GM23338 (cell line): ENCODE measurements around the gene NDUFB11. TPM values are rescaled to one million over a fixed set of nuclear protein-coding genes. Genes with fewer than 3 reads are reported as not detected.

ENCODE experiments used
- ATAC-seq: fragments of 200-7000 bp; cut with Tn5 transposase; 3 replicates; pipeline ENCODE4 v1.9.1; 2020
- DNase-seq: peaks from one replicate; pipeline ENCODE4 v3.0.0-alpha.2; 2015; ENCODE audit warnings: low spot score
- H2AFZ ChIP-seq: fragments of 200-600 bp; sonication (generic); 2 replicates; pipeline ENCODE4 v1.8.0; 2016; ENCODE audit warnings: antibody characterized with exemption, mild to moderate bottlenecking, moderate library complexity
- H3F3A ChIP-seq: fragments of 200-600 bp; sonication (generic); replicated peaks from 2 replicates; pipeline ENCODE4 v1.8.0; 2017; ENCODE audit warnings: antibody characterized with exemption, mixed run types, low read depth
- H3K27ac ChIP-seq: fragments of 200-600 bp; sonication (generic); 2 replicates; pipeline ENCODE4 v1.6.1; 2016; ENCODE audit warnings: low read depth
- H3K27me3 ChIP-seq: fragments of 200-600 bp; sonication (generic); 2 replicates; pipeline ENCODE4 v1.8.0; 2016; ENCODE audit warnings: mild to moderate bottlenecking, mixed run types, moderate library complexity; ENCODE audit not compliant: insufficient read depth
- H3K36me3 ChIP-seq: fragments of 200-600 bp; sonication (generic); 2 replicates; pipeline ENCODE4 v1.8.0; 2016; ENCODE audit warnings: mild to moderate bottlenecking; ENCODE audit not compliant: insufficient read depth
- H3K4me1 ChIP-seq: fragments of 200-600 bp; sonication (generic); 2 replicates; pipeline ENCODE4 v1.8.0; 2016; ENCODE audit warnings: mild to moderate bottlenecking, moderate library complexity; ENCODE audit not compliant: insufficient read depth
- H3K4me2 ChIP-seq: fragments of 200-600 bp; sonication (generic); 2 replicates; pipeline ENCODE4 v1.7.1; 2017; ENCODE audit warnings: mixed run types
- H3K4me3 ChIP-seq: fragments of 200-600 bp; sonication (generic); 2 replicates; pipeline ENCODE4 v1.6.1; 2016; ENCODE audit warnings: mixed run types
- H3K79me2 ChIP-seq: fragments of 200-600 bp; sonication (generic); replicated peaks from 2 replicates; pipeline ENCODE4 v1.8.0; 2017; ENCODE audit warnings: mild to moderate bottlenecking; ENCODE audit not compliant: insufficient read depth
- H3K9me2 ChIP-seq: fragments of 200-600 bp; sonication (generic); 2 replicates; pipeline ENCODE4 v1.8.0; 2017; ENCODE audit not compliant: insufficient read depth
- H4K20me1 ChIP-seq: fragments of 200-600 bp; sonication (generic); replicated peaks from 2 replicates; pipeline ENCODE4 v1.8.0; 2017; ENCODE audit warnings: mild to moderate bottlenecking; ENCODE audit not compliant: insufficient read depth
- H3K27ac Mint-ChIP-seq: 2 replicates; pipeline ENCODE4 v1.8.0; 2020; ENCODE audit warnings: inconsistent platforms, mild to moderate bottlenecking, moderate library complexity, mixed read lengths
- H3K27me3 Mint-ChIP-seq: 3 replicates; pipeline ENCODE4 v1.8.0; 2022; ENCODE audit warnings: low read depth, mild to moderate bottlenecking, moderate library complexity, mixed read lengths, inconsistent platforms; ENCODE audit not compliant: insufficient read depth, poor library complexity
- H3K36me3 Mint-ChIP-seq: 3 replicates; pipeline ENCODE4 v1.8.0; 2021; ENCODE audit warnings: low read depth, mild to moderate bottlenecking, inconsistent platforms, moderate library complexity, mixed read lengths
- H3K4me1 Mint-ChIP-seq: 3 replicates; pipeline ENCODE4 v1.8.0; 2020; ENCODE audit warnings: mild to moderate bottlenecking, inconsistent platforms, mixed read lengths
- H3K4me3 Mint-ChIP-seq: 3 replicates; pipeline ENCODE4 v1.8.0; 2021; ENCODE audit warnings: moderate library complexity, mild to moderate bottlenecking, inconsistent platforms, mixed read lengths
- H3K9me3 Mint-ChIP-seq: 3 replicates; pipeline ENCODE4 v1.8.0; 2020; ENCODE audit warnings: moderate library complexity, mild to moderate bottlenecking, inconsistent platforms, mixed read lengths
- CREB1 ChIP-seq: fragments of 250-450 bp; sonication (Bioruptor Pico); IDR thresholded peaks from 2 replicates; pipeline ENCODE4 v1.5.0; 2020; ENCODE audit warnings: low read depth, mild to moderate bottlenecking, moderate library complexity
- CTCF ChIP-seq, 2 experiments: fragments of 200-600 bp in 1 of 2; sonication (generic) in 1 of 2; conservative IDR thresholded peaks; 2 replicates each; pipeline versions ENCODE4 v1.5.1 to v1.6.1; 2016 to 2017; ENCODE audit warnings: antibody characterized with exemption in 2 of 2, low read depth in 2 of 2, mild to moderate bottlenecking in 2 of 2, moderate library complexity in 1 of 2
- EZH2 ChIP-seq: fragments of 200-600 bp; sonication (generic); IDR thresholded peaks from one replicate; pipeline ENCODE4 v1.8.0; 2017; ENCODE audit warnings: antibody characterized with exemption, mild to moderate bottlenecking, low read depth; ENCODE audit not compliant: unreplicated experiment
- EZH2phosphoT487 ChIP-seq: fragments of 200-600 bp; sonication (generic); IDR thresholded peaks from one replicate; pipeline ENCODE4 v1.8.1; 2018; ENCODE audit warnings: antibody characterized with exemption; ENCODE audit not compliant: unreplicated experiment
- JUNB ChIP-seq: IDR thresholded peaks from one replicate; pipeline ENCODE4 v1.6.1; 2016; ENCODE audit warnings: antibody characterized with exemption; ENCODE audit not compliant: unreplicated experiment
- NANOG ChIP-seq: IDR thresholded peaks from 2 replicates; pipeline ENCODE4 v1.6.1; 2016; ENCODE audit warnings: antibody characterized with exemption, borderline replicate concordance
- POLR2AphosphoS5 ChIP-seq: IDR thresholded peaks from 2 replicates; pipeline ENCODE4 v1.6.1; 2016; ENCODE audit warnings: antibody characterized with exemption, low read depth
- STAT1 ChIP-seq: IDR thresholded peaks from one replicate; pipeline ENCODE4 v1.6.1; 2016; ENCODE audit warnings: antibody characterized with exemption; ENCODE audit not compliant: unreplicated experiment
- ZNF114 ChIP-seq: fragments of 250-450 bp; sonication (Bioruptor Pico); IDR thresholded peaks from 2 replicates; pipeline ENCODE4 v1.5.0; 2020; ENCODE audit warnings: mild to moderate bottlenecking, moderate library complexity
- ZNF331 ChIP-seq: fragments of 250-450 bp; sonication (Bioruptor Pico); IDR thresholded peaks from 2 replicates; pipeline ENCODE4 v1.5.0; 2020; ENCODE audit warnings: low read depth, mild to moderate bottlenecking, moderate library complexity
- polyA plus RNA-seq: library from polyadenylated mRNA; unstranded; fragments of >200 nt; fragmentation: Nextera tagmentation; extraction: Ambion mirVana; gene quantifications from 2 replicates; pipeline ENCODE4 v1.2.1, GENCODE V29; 2016
- total RNA-seq: library from RNA; depleted of rRNA; stranded (reverse); fragments of >200 nt; shearing (Covaris generic); gene quantifications from 2 replicates; pipeline ENCODE4 v1.2.3, GENCODE V29; 2014
- TF ChIP-seq, protein P1 (sequence below): IDR thresholded peaks from one replicate; pipeline ENCODE4 v1.6.1; 2018; ENCODE audit warnings: antibody characterized with exemption; ENCODE audit not compliant: unreplicated experiment
- TF ChIP-seq, protein P2 (sequence below): IDR thresholded peaks from 2 replicates; pipeline ENCODE4 v1.6.1; 2016; ENCODE audit warnings: antibody characterized with exemption

NDUFB11 gene
- total and polyA plus RNA-seq, 2 experiments from 2014 or later: 103 to 238 TPM

GRCh38 chrX:47189906-47190305, 45.4 kb upstream of the NDUFB11 start:
- H3K36me3 Mint-ChIP-seq: peaks cover 27% of the 10 kb centered on the region
- Histone ChIP-seq H3K27ac (no peak overlapping the region), H2AFZ (no peak overlapping the region), H3K79me2 (peaks cover 17% of the 10 kb centered on the region), H3K4me3 (peak overlapping the region; percentile 82), H4K20me1 (peaks cover 8% of the 10 kb centered on the region; the same call in 1 of the 2 replicates), H3K4me2 (peak overlapping the region; percentile 72), H3K4me1 (peaks cover 12% of the 10 kb centered on the region), H3K27me3 (no peaks in the 10 kb centered on the region), H3K9me2 (no peaks in the 10 kb centered on the region), H3F3A (0 out of 2 replicates have a peak, but pooled peaks cover 2% of the 10 kb centered on the region), H3K36me3 (no peaks in the 10 kb centered on the region)
- H3K4me3 Mint-ChIP-seq: no peak overlapping the region
- TF ChIP-seq, protein P1, sequence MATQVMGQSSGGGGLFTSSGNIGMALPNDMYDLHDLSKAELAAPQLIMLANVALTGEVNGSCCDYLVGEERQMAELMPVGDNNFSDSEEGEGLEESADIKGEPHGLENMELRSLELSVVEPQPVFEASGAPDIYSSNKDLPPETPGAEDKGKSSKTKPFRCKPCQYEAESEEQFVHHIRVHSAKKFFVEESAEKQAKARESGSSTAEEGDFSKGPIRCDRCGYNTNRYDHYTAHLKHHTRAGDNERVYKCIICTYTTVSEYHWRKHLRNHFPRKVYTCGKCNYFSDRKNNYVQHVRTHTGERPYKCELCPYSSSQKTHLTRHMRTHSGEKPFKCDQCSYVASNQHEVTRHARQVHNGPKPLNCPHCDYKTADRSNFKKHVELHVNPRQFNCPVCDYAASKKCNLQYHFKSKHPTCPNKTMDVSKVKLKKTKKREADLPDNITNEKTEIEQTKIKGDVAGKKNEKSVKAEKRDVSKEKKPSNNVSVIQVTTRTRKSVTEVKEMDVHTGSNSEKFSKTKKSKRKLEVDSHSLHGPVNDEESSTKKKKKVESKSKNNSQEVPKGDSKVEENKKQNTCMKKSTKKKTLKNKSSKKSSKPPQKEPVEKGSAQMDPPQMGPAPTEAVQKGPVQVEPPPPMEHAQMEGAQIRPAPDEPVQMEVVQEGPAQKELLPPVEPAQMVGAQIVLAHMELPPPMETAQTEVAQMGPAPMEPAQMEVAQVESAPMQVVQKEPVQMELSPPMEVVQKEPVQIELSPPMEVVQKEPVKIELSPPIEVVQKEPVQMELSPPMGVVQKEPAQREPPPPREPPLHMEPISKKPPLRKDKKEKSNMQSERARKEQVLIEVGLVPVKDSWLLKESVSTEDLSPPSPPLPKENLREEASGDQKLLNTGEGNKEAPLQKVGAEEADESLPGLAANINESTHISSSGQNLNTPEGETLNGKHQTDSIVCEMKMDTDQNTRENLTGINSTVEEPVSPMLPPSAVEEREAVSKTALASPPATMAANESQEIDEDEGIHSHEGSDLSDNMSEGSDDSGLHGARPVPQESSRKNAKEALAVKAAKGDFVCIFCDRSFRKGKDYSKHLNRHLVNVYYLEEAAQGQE: no peak
- H3K27ac Mint-ChIP-seq: no peak overlapping the region
- DNase-seq: peak; percentile 42
- H3K4me1 Mint-ChIP-seq: peaks cover 16% of the 10 kb centered on the region
- no peaks in the 10 kb centered on the region for H3K9me3 Mint-ChIP-seq
- H3K27me3 Mint-ChIP-seq: peaks cover 13% of the 10 kb centered on the region
- no peak for ATAC-seq

DNA sequence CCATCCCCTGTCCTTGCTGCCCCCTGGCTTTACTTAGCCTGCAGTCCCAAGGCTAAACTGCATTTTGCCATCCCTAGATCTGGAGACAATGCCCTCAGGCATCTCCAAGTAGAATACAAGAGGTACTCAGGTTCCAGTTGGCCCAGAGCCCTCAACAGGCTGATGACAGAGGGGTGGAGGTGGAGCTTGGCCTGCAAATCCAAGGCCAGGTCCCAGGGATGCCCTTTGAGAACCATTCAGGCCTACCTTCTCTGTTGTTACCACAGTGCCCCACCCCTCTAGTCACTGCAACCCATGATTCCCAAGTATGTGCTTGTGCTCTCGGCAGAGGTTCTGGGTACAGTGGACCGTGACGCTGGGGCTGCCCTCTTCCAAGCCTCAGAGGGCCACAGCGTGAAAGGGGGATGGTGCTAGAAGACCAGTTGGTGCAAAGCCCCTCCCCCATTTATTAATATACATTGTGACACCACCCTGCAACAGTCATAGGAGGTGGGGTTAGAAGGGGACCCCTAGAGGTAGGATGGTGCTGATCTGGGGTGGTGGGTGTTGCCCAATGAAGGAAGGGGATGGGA, 42.7 kb upstream of the NDUFB11 start:
- peaks cover 5% of the 10 kb centered on the region for H3K27me3 Mint-ChIP-seq
- no peak for TF ChIP-seq CTCF (conservative IDR thresholded peaks at IDR 0.05; ENCODE audit: low read depth in 2 of 2)
- no peak for TF ChIP-seq ZNF114 (CRISPR knock-in tag)
- no peak for TF ChIP-seq EZH2phosphoT487
- TF ChIP-seq CREB1 (CRISPR knock-in tag): no peak
- no peak for TF ChIP-seq EZH2
- TF ChIP-seq ZNF331: no peak
- TF ChIP-seq NANOG: no peak
- TF ChIP-seq, protein P2, sequence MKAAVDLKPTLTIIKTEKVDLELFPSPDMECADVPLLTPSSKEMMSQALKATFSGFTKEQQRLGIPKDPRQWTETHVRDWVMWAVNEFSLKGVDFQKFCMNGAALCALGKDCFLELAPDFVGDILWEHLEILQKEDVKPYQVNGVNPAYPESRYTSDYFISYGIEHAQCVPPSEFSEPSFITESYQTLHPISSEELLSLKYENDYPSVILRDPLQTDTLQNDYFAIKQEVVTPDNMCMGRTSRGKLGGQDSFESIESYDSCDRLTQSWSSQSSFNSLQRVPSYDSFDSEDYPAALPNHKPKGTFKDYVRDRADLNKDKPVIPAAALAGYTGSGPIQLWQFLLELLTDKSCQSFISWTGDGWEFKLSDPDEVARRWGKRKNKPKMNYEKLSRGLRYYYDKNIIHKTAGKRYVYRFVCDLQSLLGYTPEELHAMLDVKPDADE: no peak
- TF ChIP-seq JUNB: no peak
- no peak for TF ChIP-seq STAT1
- no peak for TF ChIP-seq POLR2AphosphoS5
- TF ChIP-seq, protein P1: no peak

More for the DNA sequence above, 42.7 kb upstream of the NDUFB11 start:
- H3K36me3 ChIP-seq: no peaks in the 10 kb centered on the region
- peaks cover 4% of the 10 kb centered on the region; the same call in 1 of the 2 replicates for H3K79me2 ChIP-seq
- H3K4me1 Mint-ChIP-seq: peaks cover 3% of the 10 kb centered on the region; the same call in 2 of the 3 replicates
- ATAC-seq (peak; percentile 4; the same call in 1 of the 3 replicates), DNase-seq (peak; percentile 25)
- no peaks in the 10 kb centered on the region; the same call in 1 of the 2 replicates for H3K4me1 ChIP-seq
- H3K4me3 Mint-ChIP-seq: no peak overlapping the region
- no peak overlapping the region for H3K27ac ChIP-seq
- H3K36me3 Mint-ChIP-seq: peaks cover 30% of the 10 kb centered on the region; the same call in 2 of the 3 replicates
- no peaks in the 10 kb centered on the region for H3K27me3 ChIP-seq
- no peaks in the 10 kb centered on the region for H3K9me2 ChIP-seq
- H3K4me3 ChIP-seq: no peak overlapping the region
- 0 out of 2 replicates have a peak, but pooled peaks cover 2% of the 10 kb centered on the region for H3F3A ChIP-seq
- no peak overlapping the region for H2AFZ ChIP-seq
- H3K4me2 ChIP-seq: no peak overlapping the region
- no peaks in the 10 kb centered on the region for H3K9me3 Mint-ChIP-seq
- no peaks in the 10 kb centered on the region for H4K20me1 ChIP-seq
- no peak overlapping the region for H3K27ac Mint-ChIP-seq
